Anterior cingulate cortex (tissue), 58 donors: Measurements from ENCODE around the gene LRRC75A.
A peak's percentile ranks its signal among the peaks of the same experiment; 100 is the strongest.

Experiments
- DNase-seq, 58 donors: peaks; one replicate each; lab custom pipeline; 2025; lab: John Stamatoyannopoulos, UW

Gene LRRC75A

DNA sequence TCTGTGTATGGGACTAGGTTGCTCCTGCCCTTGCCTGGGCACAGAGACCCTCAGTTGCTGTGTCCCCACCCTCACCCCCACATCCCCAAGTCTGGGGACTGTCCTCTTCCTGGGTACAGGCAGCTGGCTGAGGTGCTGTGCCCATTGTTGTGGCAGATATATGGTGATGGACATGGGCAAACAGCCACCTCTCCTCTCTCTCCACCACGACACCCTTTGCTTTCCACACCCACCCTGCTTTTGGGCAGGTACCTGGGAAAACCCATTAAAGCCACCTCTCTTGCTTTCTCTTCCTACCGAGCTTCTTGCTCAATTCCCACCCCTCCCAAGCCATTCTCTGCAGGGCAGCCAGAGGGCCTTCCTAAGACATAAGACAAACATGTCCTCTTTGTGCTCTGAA is 54.9 kb downstream of the LRRC75A start:
- DNase-seq, result no peak

GRCh38 chr17:16435925-16436886 is 55.8 kb downstream of the LRRC75A start:
- no peak for DNase-seq

DNA sequence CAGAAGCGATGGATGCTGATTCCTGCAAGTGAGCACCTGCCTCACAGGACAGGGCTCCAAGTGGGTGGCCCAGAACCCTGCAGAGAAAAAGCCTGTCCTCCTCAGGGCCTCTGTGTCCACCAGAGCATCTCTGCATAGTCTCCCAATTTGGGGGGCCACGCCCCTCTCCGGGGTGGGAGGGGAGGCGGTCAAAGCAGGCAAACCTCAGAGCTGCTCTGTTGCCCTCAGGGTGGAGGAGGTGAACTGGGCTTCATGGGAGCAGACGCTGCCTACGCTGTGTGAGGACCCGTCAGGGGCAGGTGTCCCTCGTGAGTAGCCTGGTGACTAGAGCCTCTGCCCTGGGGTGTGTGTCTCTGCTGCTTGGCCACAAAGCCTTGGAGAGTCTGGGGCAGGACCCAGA is 57.3 kb downstream of the LRRC75A start:
- no peak for DNase-seq

DNA sequence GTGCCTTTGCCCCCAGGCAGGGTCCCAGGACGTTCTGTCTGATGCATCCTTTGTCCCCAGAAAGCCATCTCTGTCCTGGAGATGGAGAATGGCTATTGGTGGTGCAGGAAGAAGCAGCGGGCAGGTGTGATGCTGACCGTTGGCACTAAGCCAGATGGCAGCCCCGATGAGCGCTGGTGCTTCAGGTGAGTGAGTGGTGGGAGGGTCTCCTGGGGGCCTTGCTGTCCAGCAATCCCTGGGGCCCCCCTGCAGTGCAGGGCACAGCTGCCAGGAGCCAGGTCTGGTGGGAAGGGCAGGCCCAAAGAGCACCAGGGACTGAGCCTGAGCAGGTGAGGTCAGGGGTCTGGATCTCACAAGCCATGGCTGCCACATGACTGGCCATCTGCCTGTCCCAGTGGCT is 58.5 kb downstream of the LRRC75A start:
- DNase-seq, result no peak

DNA sequence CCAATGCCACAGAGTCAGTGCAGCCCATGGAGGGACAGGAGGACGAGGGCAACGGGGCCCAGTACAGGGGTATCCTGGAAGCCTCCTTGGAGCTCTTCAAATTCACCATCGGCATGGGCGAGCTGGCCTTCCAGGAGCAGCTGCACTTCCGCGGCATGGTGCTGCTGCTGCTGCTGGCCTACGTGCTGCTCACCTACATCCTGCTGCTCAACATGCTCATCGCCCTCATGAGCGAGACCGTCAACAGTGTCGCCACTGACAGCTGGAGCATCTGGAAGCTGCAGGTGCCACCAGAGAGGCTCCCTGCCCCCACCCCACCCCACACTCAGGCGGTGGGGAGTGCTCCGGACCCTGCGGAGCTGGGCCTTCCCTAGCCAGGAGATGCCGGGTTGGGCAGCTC is 60.0 kb downstream of the LRRC75A start:
- no peak for DNase-seq

GRCh38 chr17:16430650-16431049 is 61.3 kb downstream of the LRRC75A start:
- DNase-seq, result no peak

DNA sequence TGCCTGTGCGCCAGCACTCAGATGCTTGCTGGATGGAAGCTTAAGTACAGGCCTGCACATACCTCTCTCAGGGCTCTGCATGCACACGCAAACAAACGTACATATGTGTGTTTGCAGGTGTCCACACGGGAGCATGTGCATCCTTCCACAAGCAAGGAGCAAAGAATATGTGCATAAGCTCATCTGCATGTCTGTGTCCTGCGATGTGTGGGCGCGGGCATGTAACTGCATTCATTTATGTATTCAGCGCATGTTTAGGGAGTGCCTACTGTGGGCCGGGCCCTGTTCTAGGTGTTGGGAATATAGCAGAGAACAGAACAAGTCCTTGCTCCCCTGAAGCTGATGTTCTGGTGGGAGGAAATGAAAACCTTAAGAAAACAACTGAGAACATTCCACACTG is 62.9 kb downstream of the LRRC75A start:
- no peak for DNase-seq

DNA sequence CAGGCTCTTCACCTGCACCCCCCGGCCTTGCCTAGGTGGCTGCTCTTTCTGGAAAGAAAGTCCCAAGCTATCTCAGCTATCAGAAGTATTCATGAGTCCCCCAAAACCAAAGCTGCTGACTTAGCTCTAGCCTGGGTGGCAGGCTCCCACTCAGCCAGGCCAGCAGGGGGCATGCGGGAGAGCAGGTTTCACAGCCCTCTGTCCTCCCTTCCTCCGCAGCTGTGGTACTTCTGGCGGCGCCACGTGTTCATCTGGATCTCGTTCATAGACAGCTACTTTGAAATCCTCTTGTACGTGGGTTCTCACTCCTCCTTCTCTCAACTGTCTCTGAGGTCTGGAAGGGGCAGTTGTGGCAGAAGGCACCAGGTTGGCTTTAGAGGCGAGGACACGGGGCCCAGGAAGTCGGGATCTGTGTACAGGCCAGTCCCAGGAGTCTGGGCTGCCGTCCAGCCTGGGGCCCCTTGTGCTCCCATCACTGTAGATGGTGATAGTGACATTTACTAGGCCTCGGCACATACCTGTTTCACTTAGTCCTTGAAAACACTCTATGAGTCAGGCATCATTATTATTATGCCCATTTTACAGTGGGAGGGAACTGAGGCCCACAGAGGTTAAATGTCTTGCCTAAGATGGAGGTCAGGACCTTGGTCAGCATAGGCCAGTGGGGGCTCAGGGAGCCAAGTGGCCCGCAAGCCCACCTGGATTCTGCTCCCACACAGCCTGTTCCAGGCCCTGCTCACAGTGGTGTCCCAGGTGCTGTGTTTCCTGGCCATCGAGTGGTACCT is 63.7 kb downstream of the LRRC75A start:
- DNase-seq, result peak in 24 of 58 donors; percentile 8 to 59 (median 30)

DNA sequence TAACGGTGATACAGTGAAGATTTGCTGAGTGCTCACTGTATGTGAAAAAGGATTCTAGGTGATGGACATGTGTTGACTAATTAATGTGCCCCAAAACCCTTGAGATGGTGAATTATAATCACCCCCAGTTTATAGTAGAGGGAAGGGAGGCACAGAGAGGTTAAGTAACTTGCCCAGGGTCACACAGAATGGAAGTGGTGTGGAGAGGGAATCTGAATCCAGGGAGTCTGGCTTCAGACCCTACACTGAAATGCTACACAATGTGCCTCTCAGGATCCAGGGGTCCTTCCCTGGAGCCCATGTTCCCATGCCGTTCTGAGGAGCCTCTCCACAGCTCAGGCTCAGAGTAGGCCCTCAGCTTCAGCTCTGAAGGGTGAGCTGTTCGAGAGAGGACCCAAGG is 65.0 kb downstream of the LRRC75A start:
- no peak for DNase-seq

- no peak for DNase-seq
Observed at GRCh38 chr17:16425698-16426659, 66.0 kb downstream of the LRRC75A start.

- no peak for DNase-seq
Observed at GRCh38 chr17:16425202-16425601, 66.8 kb downstream of the LRRC75A start.

DNA sequence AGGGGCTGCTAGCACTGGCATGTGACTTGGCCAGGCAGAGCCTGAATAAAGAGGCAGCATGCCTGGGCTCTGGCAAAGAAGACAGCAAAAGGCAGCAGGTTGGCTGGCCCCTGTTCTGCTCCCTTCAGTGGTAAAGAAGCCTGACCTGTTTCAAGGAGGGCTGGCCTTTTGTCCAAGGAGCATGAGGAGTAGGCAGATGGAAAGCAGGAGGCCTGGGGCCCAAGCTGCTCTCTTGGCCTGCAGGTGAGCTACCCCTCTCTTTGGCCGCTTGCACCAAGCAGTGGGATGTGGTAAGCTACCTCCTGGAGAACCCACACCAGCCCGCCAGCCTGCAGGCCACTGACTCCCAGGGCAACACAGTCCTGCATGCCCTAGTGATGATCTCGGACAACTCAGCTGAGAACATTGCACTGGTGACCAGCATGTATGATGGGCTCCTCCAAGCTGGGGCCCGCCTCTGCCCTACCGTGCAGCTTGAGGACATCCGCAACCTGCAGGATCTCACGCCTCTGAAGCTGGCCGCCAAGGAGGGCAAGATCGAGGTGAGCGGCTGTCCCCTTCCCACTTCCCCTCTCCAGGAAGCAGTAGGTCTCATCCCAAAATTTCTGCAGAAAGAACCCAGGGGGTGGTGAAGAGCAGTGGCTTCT is 68.6 kb downstream of the LRRC75A start:
- no peak for DNase-seq

GRCh38 chr17:16422416-16422815 is 69.6 kb downstream of the LRRC75A start:
- DNase-seq, result no peak

- DNase-seq, result no peak
Observed at GRCh38 chr17:16419929-16420271, 72.1 kb downstream of the LRRC75A start.

- DNase-seq, result no peak
Observed at GRCh38 chr17:16419074-16419928, 72.7 kb downstream of the LRRC75A start.

- no peak for DNase-seq
Observed at GRCh38 chr17:16418685-16419068, 73.3 kb downstream of the LRRC75A start.

- DNase-seq, result no peak
Observed at GRCh38 chr17:16417896-16418684, 73.9 kb downstream of the LRRC75A start.

DNA sequence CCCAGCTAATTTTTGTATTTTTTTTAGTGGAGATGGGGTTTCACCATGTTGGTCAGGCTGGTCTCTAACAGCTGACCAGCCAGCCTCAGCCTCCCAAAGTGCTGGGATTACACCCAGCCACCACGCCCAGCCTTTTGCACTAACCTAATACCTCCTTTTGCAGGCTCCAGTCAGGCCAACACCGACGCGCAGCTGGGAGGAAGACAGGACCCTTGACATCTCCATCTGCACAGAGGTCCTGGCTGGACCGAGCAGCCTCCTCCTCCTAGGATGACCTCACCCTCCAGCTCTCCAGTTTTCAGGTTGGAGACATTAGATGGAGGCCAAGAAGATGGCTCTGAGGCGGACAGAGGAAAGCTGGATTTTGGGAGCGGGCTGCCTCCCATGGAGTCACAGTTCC is 74.6 kb downstream of the LRRC75A start:
- DNase-seq, result no peak
